GM08714 (cell line): Measurements from ENCODE around the gene FLVCR1.

Experiments used
- H3K4me3 ChIP-seq: fragments of 200-500 bp; sonication (Bioruptor generic); 2 replicates; pipeline ENCODE4 v1.5.1; 2014; ENCODE audit warnings: mild to moderate bottlenecking, low read length, inconsistent platforms
- ZNF274 ChIP-seq: IDR thresholded peaks from 2 replicates; pipeline ENCODE4 v1.6.1; 2012; ENCODE audit warnings: mild to moderate bottlenecking, low read depth, low read length

The FLVCR1 gene

GRCh38 chr1:212942679-212943392, 84.8 kb downstream of the FLVCR1 start:
- H3K4me3 ChIP-seq = no peak overlapping the region
- TF ChIP-seq ZNF274 = no peak

DNA sequence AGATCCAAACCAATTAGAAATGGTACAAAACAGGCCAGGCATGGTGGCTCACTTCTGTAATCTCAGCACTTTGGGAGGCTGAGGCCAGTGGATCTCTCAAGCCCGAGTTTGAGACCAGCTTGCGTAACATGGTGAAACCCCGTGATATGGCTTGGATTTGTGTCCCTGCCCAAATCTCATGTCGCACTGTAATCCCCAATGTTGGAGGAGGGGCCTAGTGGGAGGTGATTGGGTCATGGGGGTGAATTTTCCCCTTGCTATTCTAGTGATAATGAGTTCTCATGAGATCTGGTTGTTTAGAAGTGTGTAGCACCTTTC, 85.3 kb downstream of the FLVCR1 start:
- H3K4me3 ChIP-seq = no peak overlapping the region
- TF ChIP-seq ZNF274 = no peak

- TF ChIP-seq ZNF274 = no peak
- no peak overlapping the region for H3K4me3 ChIP-seq
Measured at GRCh38 chr1:212944229-212944901, 86.3 kb downstream of the FLVCR1 start.

GRCh38 chr1:212945056-212945455, 87.0 kb downstream of the FLVCR1 start:
- no peak overlapping the region for H3K4me3 ChIP-seq
- no peak for TF ChIP-seq ZNF274

DNA sequence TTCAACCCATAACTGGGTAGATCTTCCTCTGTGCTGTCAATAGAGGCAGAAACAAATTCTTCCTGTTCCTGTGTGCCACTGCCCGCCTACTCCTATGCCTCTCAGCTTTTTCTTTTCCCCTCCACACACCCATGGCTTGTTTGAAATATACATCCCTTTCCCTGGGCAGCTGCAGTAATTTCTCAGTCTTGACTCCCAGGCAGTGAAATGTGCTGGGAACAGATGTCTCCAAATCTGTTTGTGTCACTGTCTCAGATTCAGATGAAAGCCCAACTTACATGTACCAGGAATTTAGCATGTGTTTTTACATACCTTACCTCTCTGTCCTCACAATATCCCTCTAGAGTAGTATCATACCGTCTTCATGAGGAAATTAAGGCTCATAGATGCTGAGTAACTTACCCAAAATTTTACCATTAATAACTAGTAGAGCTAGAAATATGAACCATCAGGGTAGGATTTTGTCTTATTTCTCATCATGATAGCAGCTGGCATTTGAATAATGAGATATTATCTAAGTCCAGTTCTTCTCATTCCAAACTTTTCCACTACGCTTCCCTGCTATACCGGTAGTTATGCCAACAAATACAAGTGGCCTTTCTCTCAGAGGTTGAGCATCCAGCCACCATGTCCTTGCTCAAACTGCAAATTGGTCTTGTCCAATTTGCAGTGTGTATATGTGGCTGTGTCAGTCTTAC, 87.5 kb downstream of the FLVCR1 start:
- TF ChIP-seq ZNF274 = no peak
- no peak overlapping the region for H3K4me3 ChIP-seq

DNA sequence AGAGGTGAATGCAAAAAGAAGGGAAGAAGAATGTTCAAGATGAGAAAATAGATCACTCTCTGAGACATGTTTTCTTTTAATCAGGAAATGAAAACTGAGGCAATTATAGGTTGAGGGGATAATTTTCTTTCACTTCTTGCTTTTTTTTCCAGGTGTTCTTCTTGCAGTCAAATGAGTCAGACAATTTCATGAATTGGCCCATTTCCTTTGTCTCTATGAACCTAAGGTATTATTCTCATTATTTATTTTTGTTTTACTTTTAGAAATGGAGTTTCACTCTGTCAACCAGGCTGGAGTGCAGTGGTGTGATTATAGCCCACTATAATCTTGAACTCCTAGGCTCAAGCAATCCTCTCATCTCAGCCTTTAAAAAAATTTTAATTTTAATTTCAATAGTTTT, 88.8 kb downstream of the FLVCR1 start:
- TF ChIP-seq ZNF274 = no peak
- no peak overlapping the region for H3K4me3 ChIP-seq
